ENCODE results near the gene SMARCD1.

DNA sequence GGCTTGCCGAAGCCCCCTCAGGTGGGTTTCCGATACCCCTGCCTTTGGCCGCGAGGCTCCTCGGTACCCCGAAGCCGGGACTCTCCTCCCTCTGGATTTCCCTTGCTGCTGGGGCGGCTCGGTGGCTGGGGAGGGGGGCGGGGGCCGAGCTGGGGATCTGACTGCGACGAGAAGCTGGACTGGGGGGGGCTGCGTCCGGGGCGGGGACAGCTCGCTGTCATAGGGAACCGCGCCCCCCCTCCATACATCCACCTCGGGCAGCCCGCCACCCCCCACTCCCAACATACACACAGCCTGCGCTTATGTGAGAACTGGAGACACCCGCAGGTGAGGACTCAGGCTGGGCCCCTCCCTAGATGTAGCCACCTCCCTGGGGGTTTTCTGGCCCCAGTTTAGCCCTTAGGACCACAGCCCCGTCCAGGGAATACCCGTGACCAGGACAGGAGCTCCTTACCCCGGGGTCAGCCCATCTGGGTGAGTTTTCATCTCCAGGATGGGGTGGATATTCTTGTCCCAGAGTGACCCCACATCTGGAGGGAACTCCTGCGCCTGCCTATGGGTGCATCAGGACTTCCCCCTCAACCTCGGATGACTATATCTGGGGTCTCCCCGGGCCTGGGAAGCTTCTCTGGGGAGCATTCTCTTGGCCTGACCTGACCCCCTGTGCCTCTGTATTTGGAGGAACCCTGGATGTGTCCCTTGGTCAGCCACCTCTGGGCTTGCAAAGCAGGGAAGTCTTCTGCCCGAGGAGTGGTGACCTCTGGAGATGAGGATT lies 27.1 kb upstream of the SMARCD1 start:
- TF ChIP-seq, protein P1, sequence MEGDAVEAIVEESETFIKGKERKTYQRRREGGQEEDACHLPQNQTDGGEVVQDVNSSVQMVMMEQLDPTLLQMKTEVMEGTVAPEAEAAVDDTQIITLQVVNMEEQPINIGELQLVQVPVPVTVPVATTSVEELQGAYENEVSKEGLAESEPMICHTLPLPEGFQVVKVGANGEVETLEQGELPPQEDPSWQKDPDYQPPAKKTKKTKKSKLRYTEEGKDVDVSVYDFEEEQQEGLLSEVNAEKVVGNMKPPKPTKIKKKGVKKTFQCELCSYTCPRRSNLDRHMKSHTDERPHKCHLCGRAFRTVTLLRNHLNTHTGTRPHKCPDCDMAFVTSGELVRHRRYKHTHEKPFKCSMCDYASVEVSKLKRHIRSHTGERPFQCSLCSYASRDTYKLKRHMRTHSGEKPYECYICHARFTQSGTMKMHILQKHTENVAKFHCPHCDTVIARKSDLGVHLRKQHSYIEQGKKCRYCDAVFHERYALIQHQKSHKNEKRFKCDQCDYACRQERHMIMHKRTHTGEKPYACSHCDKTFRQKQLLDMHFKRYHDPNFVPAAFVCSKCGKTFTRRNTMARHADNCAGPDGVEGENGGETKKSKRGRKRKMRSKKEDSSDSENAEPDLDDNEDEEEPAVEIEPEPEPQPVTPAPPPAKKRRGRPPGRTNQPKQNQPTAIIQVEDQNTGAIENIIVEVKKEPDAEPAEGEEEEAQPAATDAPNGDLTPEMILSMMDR (IDR thresholded peaks at IDR 0.05), result no peak
- TF ChIP-seq POLR2A (IDR thresholded peaks at IDR 0.05; ENCODE audit: low read depth) (no peak), POLR2AphosphoS5 (IDR thresholded peaks at IDR 0.05) (no peak)

Measured in esophagus muscularis mucosa (tissue), 3 donors.